Stimulated activated CD8-positive, alpha-beta memory T cell treated with anti-CD3 and anti-CD28 coated beads, Interleukin-15, amount 100 ng/mL, for 24 hours (primary cell): ENCODE measurements around the gene MAP3K10.

Experiments
- DNase-seq: peaks from one replicate; pipeline ENCODE4 v3.0.0-alpha.2; 2020; ENCODE audit warnings: low read depth

The MAP3K10 gene

DNA sequence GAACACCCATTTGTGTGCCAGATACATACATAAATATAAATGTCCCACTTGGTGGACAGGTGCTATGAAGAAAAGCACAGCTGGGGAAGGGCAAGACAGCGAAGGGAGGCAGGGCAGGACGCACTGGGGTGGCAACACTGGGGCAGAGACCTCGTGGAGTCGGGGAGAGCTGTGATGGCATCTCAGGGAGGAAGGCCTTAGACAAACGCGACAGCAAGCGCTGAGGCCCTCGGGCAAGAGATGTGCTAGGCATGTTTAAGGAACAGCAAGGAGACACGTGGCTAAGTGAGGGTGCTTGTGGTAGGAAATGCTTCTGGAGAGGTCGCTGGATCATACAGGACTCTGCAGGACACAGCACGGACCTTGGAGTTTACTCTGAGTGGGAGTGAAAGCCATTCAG, 58.6 kb downstream of the MAP3K10 start:
- DNase-seq: no peak

DNA sequence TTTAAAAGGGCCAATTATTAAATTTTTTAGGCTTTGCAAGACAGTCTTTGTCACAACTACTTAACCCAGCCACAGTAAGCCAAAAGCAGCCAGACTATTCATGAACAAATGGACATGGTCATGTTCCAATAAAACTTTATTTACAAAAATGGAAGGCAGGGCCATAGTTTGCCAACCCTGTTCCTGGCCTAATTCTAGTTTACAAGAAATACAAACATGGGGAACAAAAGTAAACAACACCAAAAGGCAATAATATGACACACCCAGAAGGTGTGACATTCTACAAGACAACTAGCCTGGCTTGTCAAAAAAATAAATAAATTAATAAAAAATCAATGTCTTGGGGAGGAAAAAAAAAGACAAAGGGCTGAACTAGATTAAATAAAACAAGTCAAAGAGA, 60.0 kb downstream of the MAP3K10 start:
- no peak for DNase-seq

DNA sequence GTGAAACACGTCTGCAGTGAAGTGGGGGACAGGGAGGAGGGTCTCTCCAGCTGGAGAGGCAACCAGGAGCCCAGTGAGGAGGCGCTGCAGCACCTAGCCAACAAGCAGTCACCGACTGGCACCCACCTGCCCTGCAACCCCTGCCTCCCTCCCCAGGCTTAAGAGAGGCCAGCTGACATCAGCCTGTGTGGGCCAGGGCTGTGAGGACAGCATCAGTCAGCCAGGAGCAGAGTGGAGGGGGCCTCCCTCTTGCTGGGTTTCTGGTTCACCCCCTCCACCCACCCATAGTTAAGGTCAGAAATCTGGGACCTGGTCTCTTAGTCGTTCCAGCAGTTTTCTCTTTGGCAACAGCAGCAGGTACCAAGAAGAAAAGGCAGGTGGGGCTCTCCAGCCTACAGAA, 60.8 kb downstream of the MAP3K10 start:
- no peak for DNase-seq

DNA sequence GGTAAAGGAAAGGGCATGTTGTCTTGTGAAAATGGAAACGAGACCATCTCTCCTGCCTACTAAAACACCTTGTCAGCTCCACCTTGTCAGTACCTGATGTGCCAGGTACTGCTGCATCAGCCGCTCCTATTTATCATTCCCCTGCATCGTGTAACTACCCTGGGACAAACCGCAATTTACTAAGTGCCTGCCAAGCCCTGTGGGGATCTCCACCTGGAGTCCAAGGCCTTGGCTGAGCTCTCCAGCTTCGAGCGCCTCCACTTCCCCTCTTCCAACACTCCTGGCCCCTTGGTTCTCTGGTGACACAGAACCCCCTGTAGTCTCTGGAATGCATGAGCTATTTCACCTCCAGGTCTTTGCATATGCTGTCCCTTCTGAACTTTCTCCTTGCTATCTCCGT, 61.2 kb downstream of the MAP3K10 start:
- no peak for DNase-seq

DNA sequence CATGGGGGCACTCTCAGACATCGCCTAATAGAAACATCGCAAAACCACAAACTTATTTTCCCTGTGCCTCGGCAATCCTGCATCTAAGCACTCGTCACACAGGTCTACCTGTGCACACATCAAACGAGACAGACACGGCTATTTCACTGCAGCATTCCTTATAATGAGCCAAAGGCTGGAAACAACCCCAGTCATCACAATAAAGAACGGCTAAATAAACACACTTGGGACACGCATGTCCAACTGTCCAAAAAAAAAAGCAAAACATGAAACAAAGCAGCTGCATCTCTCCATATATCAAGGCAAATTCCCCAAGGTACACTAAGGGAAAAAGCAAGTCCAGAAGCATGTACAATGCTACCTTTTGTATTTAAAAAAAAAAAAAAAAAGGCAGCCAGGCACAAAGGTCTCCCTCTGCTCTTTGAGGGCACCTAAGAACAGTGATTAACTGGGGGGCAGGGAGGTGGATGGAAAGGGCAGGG, 62.4 kb downstream of the MAP3K10 start:
- no peak for DNase-seq

DNA sequence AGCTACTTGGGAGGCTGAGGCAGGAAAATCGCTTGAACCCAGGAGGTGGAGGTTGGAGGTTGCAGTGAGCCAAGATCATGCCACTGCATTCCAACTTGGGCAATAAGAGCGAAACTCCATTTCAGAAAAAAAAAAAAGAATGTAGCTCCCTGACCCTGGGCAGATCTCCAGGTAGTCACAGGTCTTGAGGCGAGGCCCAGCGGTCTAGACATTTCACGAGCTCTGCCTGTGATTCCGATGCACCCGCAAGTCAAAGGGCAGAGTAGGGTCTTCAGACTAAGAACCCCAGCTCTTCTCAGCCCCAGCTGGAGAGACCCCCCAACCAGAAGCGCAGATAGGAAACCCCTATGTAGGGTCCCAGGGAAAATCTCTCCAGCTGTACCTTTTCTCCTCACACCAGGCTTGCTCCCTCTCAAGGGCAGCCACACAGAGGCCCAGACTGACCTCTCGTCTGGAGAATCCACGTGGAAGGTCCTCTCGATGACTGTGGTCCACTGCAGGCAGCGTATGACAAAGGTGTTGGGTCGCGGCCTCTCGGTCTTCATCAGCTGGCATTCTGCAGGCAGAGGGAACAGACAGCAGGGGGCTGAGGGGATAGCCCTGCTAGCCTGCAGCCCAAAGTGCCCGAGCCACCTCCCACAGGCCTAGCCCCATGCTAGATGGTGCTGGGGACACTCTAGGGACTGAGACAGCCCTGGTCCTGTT, 63.6 kb downstream of the MAP3K10 start:
- DNase-seq: no peak

DNA sequence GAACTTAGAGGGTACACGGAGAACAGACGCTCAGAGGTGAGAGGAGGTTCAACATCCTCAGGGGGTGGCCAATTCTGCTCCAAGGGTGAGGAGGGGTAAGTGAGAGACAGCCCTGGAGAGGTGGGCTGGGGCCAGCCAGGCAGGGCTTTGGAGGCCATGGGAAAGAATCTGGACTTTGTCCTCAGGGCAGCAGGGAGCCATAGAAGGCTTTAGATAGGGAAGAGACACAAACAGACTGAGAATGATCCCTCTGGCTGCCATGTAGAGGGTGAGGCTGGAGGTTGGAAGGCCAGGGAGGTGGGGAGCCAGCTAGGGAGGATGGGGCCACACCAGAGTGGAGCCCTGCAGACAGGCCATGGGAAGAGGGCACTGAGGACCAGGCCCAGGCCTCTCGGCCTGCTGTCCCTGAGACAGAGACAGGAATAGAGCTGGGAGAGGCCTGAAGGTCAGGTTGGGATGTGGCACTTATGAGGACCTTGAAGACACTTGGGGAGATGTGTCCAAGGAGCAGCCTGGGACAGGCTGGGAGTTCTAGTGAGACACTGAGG, 64.5 kb downstream of the MAP3K10 start:
- no peak for DNase-seq

DNA sequence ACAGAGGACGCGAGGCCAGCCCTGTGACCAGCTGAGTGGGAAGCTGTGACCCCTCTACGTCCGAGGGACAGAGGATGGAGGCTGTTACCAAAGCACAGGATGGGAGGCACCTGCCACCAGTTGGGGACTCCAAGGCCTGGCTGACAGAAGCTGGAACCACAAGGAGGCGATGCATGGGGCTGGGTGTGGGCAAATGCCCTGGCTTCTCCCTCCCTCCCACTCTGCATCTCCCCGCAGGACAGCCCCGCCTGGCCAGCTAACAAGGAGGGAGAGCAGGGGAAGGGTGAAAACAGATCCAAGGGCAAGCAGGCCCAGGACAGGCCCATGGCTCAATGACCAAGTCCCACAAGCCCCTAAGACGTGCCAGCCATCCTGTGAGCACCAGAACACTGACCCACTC, 65.3 kb downstream of the MAP3K10 start:
- DNase-seq: no peak

DNA sequence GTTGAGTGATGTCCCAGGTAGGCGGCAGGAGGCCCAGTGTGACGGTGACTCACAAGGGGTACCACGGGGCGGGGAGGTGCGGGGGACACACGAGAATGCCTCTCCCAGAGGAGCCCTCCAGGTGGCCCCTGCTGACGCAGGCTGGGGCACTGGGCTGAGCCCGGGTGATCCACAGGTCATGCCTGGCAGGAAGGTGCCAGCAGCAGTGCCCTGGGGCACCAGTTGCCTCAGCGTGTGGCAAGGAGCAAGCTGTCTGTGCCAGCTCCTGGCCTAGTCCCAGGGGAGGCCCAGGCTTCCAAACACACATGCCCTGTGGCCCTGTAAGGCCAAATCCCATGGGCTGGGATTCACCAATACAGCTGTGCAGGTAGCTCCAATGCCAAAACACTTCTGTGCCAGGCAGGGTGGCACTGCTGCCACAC, 65.9 kb downstream of the MAP3K10 start:
- DNase-seq: no peak

DNA sequence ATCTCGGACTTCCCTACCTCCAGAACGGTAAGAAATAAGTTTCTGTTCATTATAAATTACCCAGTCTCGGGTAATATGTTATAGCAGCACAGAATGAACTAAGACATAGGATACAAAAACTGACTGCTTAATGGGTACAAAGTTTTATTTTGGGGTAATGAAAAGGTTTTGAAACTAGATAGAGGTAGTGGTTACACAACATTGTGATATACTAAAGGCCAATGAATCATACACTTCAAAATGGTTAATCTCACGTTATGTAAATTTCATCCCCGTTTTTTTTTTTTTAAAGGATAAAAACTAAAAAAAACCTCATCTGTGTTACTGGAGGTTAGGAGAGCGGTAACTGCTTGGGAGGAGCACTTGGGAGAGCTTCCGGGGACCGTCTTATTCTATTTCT, 70.4 kb downstream of the MAP3K10 start:
- DNase-seq: no peak

DNA sequence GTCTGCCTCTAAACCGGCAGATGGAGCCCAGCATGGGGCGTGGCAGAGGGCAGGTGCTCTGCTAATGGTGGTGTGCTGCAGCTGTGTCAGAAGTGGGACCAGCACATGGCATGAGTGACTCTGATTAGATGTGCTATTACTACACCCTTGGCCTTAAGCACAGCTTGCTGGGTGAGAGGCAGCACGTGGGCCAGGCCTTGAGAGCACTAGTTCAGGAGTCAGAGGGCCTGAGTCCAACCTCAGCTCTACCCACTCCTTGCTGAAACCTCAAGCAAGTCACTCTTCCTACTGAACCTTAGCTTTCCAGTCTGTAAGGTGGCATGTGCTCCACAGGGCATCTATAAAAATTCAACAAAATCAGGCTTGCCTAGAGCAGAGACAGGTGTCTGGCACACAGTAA, 71.2 kb downstream of the MAP3K10 start:
- DNase-seq: no peak

DNA sequence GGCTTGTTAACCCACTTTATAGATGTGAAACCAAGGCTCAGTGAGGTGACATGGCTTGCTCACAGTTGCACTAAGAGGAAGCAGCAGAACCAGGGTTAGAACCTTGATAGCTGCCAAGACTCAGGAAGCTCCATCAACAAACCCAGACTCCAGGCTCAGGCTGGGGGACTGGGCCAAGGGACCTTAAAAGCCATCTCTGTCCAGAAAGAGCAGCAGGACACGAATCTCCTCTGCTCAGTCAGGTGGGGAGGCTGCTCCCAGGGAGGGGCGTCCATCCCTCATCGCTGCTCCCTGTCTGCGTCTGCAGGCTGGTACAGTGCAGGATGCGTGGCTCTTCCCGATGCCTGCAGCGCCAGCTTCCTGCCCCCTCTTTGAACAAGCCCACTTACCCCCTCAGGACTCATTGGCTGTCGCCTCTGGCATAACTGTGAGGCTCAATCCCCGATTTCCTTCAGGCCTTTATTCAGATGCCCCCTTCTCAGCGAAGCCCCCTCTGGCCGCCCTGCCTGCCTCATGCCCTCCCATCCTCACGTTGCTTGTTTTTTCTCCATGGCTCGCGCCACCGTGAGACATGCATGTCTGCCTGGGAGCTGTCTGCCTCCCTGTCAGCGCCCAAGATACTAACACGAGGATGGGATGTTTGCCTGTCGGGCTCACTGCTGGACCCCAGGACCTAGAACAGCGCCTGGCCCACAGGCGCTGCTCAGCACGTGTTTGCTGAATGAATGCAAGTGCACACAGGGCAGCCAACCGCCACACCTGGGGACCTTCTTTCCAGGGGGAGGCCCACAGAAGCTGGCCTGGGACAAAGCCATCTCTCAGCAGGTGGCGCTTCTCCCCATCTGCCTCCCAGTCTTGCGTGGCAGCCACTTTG, 72.5 kb downstream of the MAP3K10 start:
- DNase-seq: no peak

DNA sequence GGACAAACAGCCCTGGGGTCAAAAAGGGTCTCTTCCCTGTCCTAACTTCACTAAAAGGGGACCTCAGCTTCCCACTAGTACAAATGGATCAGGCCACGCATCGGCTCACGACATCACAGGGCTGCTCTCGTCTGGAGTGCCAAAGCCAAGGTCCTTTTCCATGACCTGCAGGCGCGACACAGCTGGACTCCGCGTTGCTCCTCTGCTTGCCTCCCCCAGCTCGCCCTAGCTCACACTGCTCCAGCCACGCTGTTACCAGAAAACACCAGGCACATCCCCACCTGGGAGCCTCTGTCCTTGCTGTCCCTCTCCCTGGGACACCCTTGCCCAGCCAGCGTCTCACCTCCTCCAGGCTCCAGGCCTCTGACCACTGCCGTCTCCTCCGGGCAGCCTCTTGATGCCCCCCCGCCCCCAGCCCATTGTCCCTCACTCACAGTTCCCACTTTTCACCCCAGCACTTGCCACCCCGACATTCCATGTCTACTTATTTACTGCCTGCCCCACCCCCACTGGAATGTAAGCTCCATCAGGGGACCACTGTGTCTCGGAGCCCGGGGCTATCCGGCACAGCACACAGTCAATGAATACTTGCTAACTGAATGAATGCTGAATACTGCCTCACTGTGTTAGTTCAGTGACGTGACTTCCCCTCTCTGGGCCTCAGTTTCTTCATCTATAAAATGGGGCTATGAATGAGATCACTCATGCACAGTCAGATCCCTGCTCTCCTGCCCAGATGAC, 73.3 kb downstream of the MAP3K10 start:
- DNase-seq: no peak
